HCT116 (cell line): Measurements from ENCODE around the gene KAT6B. TPM values are rescaled to one million over a fixed set of nuclear protein-coding genes. Genes with fewer than 3 reads are reported as not detected.

Experiments
- ATAC-seq: fragments of 200-7000 bp; cut with Tn5 transposase; 2 replicates; pipeline ENCODE4 v1.9.1; 2020; ENCODE audit warnings: mild to moderate bottlenecking, moderate library complexity
- BruUV-seq: library from RNA; stranded (reverse); fragments of 400-500 nt; replicated peaks from 2 replicates; lab custom pipeline; 2021; lab: Mats Ljungman, UMichigan
- CTCF ChIA-PET: fragments of 300-600 bp; sonication (Branson Sonifier 250); formaldehyde crosslinking; loops from one replicate; lab custom pipeline; 2021; ENCODE audit warnings: antibody characterized with exemption; lab: Charles Lee
- POLR2A ChIA-PET: fragments of 300-600, 350-600 bp; sonication (Branson Sonifier 250); formaldehyde crosslinking; loops from one replicate; lab custom pipeline; 2021; ENCODE audit warnings: antibody characterized with exemption; lab: Charles Lee
- RAD21 ChIA-PET, 2 experiments: fragments of 300-600 bp; sonication (Branson Sonifier 250); formaldehyde crosslinking; loops; one replicate each; lab custom pipeline; 2023; ENCODE audit warnings: low total read pairs in 2 of 2; ENCODE audit not compliant: uncharacterized antibody in 2 of 2, unreplicated experiment in 2 of 2, low non-redundant PET in 1 of 2; lab: Charles Lee
- DNase-seq: peaks from one replicate; pipeline ENCODE4 v3.0.0-alpha.2; 2010; ENCODE audit warnings: low read depth, low spot score
- H2AFZ ChIP-seq: fragments of 200-600 bp; shearing (Covaris generic), sonication (generic); 2 replicates; pipeline ENCODE4 v1.6.1; 2017; ENCODE audit warnings: low read depth, mixed run types, mixed read lengths, antibody characterized with exemption, low read length; ENCODE audit not compliant: poor library complexity, severe bottlenecking
- H3K27ac ChIP-seq: 2 replicates; pipeline ENCODE4 v1.5.1; 2012; ENCODE audit warnings: low read depth, low read length
- H3K27me3 ChIP-seq: fragments of 200-600 bp; sonication (generic); 2 replicates; pipeline ENCODE4 v1.6.1; 2016; ENCODE audit warnings: mixed run types, low read length, mixed read lengths; ENCODE audit not compliant: insufficient read depth
- H3K36me3 ChIP-seq, 2 experiments: fragments of 200-500 bp in 1 of 2; fragments of 200-600 bp in 1 of 2; sonication (Bioruptor generic) in 1 of 2; sonication (generic) in 1 of 2; 2 replicates each; pipeline versions ENCODE4 v1.5.1 to v1.6.1; 2014 to 2016; ENCODE audit warnings: low read length in 2 of 2, inconsistent platforms in 1 of 2, mixed read lengths in 1 of 2, mixed run types in 1 of 2; ENCODE audit not compliant: insufficient read depth in 2 of 2, control insufficient read depth in 1 of 2
- H3K4me1 ChIP-seq, 2 experiments: fragments of 200-600 bp in 1 of 2; sonication (generic) in 1 of 2; 2 replicates each; pipeline versions ENCODE4 v1.5.1 to v1.6.1; 2012 to 2017; ENCODE audit warnings: low read length in 2 of 2, inconsistent platforms in 1 of 2, mild to moderate bottlenecking in 1 of 2, mixed read lengths in 1 of 2, mixed run types in 1 of 2, moderate library complexity in 1 of 2; ENCODE audit not compliant: insufficient read depth in 2 of 2, control insufficient read depth in 1 of 2
- H3K4me2 ChIP-seq: fragments of 200-600 bp; sonication (generic); 2 replicates; pipeline ENCODE4 v1.6.1; 2017; ENCODE audit warnings: mixed run types, low read length, mixed read lengths
- H3K4me3 ChIP-seq, 2 experiments: fragments of 200-600 bp in 1 of 2; sonication (generic) in 1 of 2; replicated peaks in 1 of 2; 2 replicates each; pipeline ENCODE4 v1.5.1; 2011 to 2016; ENCODE audit warnings: low read length in 2 of 2, control low read depth in 1 of 2, low read depth in 1 of 2, mild to moderate bottlenecking in 1 of 2, mixed read lengths in 1 of 2, mixed run types in 1 of 2
- H3K79me2 ChIP-seq: fragments of 200-600 bp; sonication (generic); 2 replicates; pipeline ENCODE4 v1.6.1; 2017; ENCODE audit warnings: mild to moderate bottlenecking, mixed run types, low read length, moderate library complexity, mixed read lengths; ENCODE audit not compliant: insufficient read depth
- H3K9ac ChIP-seq: fragments of 200-600 bp; sonication (generic); 2 replicates; pipeline ENCODE4 v1.6.1; 2016; ENCODE audit warnings: low read length, mixed read lengths
- H3K9me2 ChIP-seq: fragments of 200-600 bp; sonication (generic), shearing (Covaris generic); 2 replicates; pipeline ENCODE4 v1.6.1; 2017; ENCODE audit warnings: mixed run types, mild to moderate bottlenecking, moderate library complexity; ENCODE audit not compliant: insufficient read depth
- H3K9me3 ChIP-seq, 2 experiments: fragments of 200-500 bp in 1 of 2; fragments of 200-600 bp in 1 of 2; sonication (Bioruptor generic) in 1 of 2; sonication (generic) in 1 of 2; 2 replicates each; pipeline ENCODE4 v1.6.1; 2014 to 2017; ENCODE audit warnings: low read length in 2 of 2, mixed read lengths in 2 of 2, inconsistent platforms in 1 of 2, low read depth in 1 of 2, mild to moderate bottlenecking in 1 of 2, mixed run types in 1 of 2, moderate library complexity in 1 of 2; ENCODE audit not compliant: control insufficient read depth in 1 of 2, insufficient read depth in 1 of 2
- H4K20me1 ChIP-seq: fragments of 200-600 bp; sonication (generic), shearing (Covaris generic); 2 replicates; pipeline ENCODE4 v1.6.1; 2017; ENCODE audit warnings: mixed run types, mild to moderate bottlenecking, moderate library complexity; ENCODE audit not compliant: insufficient read depth
- EGR1 ChIP-seq: IDR thresholded peaks from 2 replicates; pipeline ENCODE4 v1.6.1; 2012; ENCODE audit warnings: low read depth
- ELF1 ChIP-seq: IDR thresholded peaks from 2 replicates; pipeline ENCODE4 v1.6.1; 2012; ENCODE audit warnings: low read depth, borderline replicate concordance
- EZH2 ChIP-seq: fragments of 200-600 bp; sonication (generic); IDR thresholded peaks from 2 replicates; pipeline ENCODE4 v1.6.1; 2017; ENCODE audit warnings: antibody characterized with exemption, mixed run types
- EZH2phosphoT487 ChIP-seq: fragments of 200-600 bp; IDR thresholded peaks from 2 replicates; pipeline ENCODE4 v1.6.1; 2018; ENCODE audit warnings: antibody characterized with exemption, borderline replicate concordance
- FOSL1 ChIP-seq: IDR thresholded peaks from 2 replicates; pipeline ENCODE4 v1.6.1; 2012; ENCODE audit warnings: low read depth
- JUND ChIP-seq: IDR thresholded peaks from 2 replicates; pipeline ENCODE4 v1.6.1; 2012
- SIN3A ChIP-seq: IDR thresholded peaks from 2 replicates; pipeline ENCODE4 v1.6.1; 2012; ENCODE audit warnings: low read depth
- SRF ChIP-seq: IDR thresholded peaks from 2 replicates; pipeline ENCODE4 v1.6.1; 2012; ENCODE audit warnings: low read depth
- TCF7L2 ChIP-seq: IDR thresholded peaks from 2 replicates; pipeline ENCODE4 v1.7.0; 2011; ENCODE audit warnings: borderline replicate concordance, inconsistent platforms; ENCODE audit not compliant: insufficient read depth, insufficient read length; ENCODE audit errors: extremely low read depth
- YY1 ChIP-seq: IDR thresholded peaks from 2 replicates; pipeline ENCODE4 v1.6.1; 2011; ENCODE audit warnings: low read length, low read depth, moderate library complexity, mild to moderate bottlenecking; ENCODE audit not compliant: insufficient replicate concordance; ENCODE audit errors: extremely low read depth
- ZFX ChIP-seq: fragments of 450-650 bp; IDR thresholded peaks from 2 replicates; pipeline ENCODE4 v1.6.1; 2017
- intact Hi-C: fragments of 100-400 bp; cut with micrococcal nuclease; formaldehyde crosslinking; loops from 2 replicates; pipeline ENCODE4 v1.10.0; 2022
- total RNA-seq: library from RNA; stranded (reverse); gene quantifications from one replicate; pipeline ENCODE4 v1.2.1, GENCODE V29; 2021; ENCODE audit not compliant: unreplicated experiment
- TF ChIP-seq, protein P1 (sequence below): IDR thresholded peaks from 2 replicates; pipeline ENCODE4 v1.6.1; 2012
- TF ChIP-seq, protein P2 (sequence below), 3 experiments: fragments of 200-600 bp in 1 of 3; sonication (generic) in 1 of 3; IDR thresholded peaks in 2 of 3; conservative IDR thresholded peaks in 1 of 3; 2 replicates each; pipeline ENCODE4 v1.5.1; 2012 to 2017; ENCODE audit warnings: low read depth in 2 of 3, low read length in 2 of 3, antibody characterized with exemption in 1 of 3, borderline replicate concordance in 1 of 3, control low read depth in 1 of 3, mild to moderate bottlenecking in 1 of 3, mixed read lengths in 1 of 3, mixed run types in 1 of 3, moderate library complexity in 1 of 3; ENCODE audit not compliant: insufficient read depth in 1 of 3
- TF ChIP-seq, protein P3 (sequence below): IDR thresholded peaks from 2 replicates; pipeline ENCODE4 v1.6.1; 2012; ENCODE audit warnings: low read depth
- TF ChIP-seq, protein P4 (sequence below): IDR thresholded peaks from 2 replicates; pipeline ENCODE4 v1.6.1; 2011; ENCODE audit warnings: mild to moderate bottlenecking, low read length, moderate library complexity; ENCODE audit not compliant: insufficient replicate concordance; ENCODE audit errors: extremely low read depth
- TF ChIP-seq, protein P5 (sequence below): IDR thresholded peaks from 2 replicates; pipeline ENCODE4 v1.6.1; 2012

KAT6B gene
- total RNA-seq, 1 experiment from 2014 or later: 17.8 TPM

DNA sequence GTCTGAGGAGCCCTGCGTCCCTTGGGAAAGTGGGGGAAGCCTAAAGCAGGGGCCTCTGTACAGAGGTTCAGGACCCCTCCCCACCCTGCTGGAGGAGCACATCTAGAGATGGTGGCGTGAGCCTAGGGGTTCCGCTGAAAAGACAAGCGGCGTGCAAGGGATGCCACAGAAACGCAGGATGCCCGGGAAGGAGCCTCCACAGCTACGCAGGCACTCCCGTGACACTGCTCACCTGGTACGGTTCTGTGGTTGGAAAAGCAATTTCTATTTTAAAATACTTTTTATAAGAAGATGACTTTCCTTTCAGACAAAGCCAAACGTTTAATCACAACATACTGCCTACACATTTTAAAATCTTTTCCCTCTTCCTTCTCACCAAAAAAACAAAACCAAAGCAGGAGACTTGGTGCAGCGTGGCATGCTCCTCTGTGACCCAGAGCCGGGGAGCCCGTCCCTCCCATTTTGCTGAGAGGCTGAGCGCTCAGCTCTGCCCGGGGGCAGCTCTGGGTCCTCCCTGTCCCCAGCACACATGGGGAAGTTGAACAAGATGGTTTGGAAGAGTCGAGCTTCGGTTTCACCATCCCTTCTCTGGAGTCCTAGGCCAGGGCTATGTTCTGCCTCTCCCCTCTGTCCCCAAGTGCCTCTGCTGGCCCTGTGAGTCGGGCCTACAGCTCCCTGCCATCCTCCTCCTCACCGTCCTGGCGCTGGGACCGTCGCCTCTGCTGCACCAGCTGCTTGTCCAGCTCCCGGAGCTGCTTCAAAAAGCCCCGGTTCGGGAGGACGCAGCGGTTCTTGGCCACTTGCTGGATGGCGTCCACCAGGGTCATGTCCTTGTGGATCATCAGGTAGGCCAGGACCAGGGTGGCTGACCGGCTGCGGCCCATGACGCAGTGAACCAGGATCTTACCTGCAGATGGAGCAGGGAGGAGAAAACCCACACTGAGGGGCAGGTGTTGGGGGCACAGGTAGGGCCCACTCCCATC is 211.1 kb downstream of the KAT6B start:
- Histone ChIP-seq H3K4me1 (peaks cover 0 to 22% of the 10 kb centered on the region in 2 experiments; a peak in 2 of 4 replicates), H3K4me2 (no peak overlapping the region)
- ATAC-seq: no peak
- TF ChIP-seq, protein P1, sequence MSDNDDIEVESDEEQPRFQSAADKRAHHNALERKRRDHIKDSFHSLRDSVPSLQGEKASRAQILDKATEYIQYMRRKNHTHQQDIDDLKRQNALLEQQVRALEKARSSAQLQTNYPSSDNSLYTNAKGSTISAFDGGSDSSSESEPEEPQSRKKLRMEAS: no peak
- no peak for TF ChIP-seq TCF7L2
- no peak for TF ChIP-seq EGR1
- no peak for TF ChIP-seq EZH2phosphoT487
- TF ChIP-seq YY1: no peak
- no peak for TF ChIP-seq ELF1
- no peak for TF ChIP-seq FOSL1
- TF ChIP-seq, protein P2, sequence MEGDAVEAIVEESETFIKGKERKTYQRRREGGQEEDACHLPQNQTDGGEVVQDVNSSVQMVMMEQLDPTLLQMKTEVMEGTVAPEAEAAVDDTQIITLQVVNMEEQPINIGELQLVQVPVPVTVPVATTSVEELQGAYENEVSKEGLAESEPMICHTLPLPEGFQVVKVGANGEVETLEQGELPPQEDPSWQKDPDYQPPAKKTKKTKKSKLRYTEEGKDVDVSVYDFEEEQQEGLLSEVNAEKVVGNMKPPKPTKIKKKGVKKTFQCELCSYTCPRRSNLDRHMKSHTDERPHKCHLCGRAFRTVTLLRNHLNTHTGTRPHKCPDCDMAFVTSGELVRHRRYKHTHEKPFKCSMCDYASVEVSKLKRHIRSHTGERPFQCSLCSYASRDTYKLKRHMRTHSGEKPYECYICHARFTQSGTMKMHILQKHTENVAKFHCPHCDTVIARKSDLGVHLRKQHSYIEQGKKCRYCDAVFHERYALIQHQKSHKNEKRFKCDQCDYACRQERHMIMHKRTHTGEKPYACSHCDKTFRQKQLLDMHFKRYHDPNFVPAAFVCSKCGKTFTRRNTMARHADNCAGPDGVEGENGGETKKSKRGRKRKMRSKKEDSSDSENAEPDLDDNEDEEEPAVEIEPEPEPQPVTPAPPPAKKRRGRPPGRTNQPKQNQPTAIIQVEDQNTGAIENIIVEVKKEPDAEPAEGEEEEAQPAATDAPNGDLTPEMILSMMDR (IDR thresholded peaks at IDR 0.05 in 2 of 3, conservative IDR thresholded peaks at IDR 0.05 in 1 of 3; ENCODE audit: borderline replicate concordance in 1 of 3, insufficient read depth in 1 of 3, low read depth in 2 of 3, low read length in 2 of 3): no peak
- TF ChIP-seq, protein P3, sequence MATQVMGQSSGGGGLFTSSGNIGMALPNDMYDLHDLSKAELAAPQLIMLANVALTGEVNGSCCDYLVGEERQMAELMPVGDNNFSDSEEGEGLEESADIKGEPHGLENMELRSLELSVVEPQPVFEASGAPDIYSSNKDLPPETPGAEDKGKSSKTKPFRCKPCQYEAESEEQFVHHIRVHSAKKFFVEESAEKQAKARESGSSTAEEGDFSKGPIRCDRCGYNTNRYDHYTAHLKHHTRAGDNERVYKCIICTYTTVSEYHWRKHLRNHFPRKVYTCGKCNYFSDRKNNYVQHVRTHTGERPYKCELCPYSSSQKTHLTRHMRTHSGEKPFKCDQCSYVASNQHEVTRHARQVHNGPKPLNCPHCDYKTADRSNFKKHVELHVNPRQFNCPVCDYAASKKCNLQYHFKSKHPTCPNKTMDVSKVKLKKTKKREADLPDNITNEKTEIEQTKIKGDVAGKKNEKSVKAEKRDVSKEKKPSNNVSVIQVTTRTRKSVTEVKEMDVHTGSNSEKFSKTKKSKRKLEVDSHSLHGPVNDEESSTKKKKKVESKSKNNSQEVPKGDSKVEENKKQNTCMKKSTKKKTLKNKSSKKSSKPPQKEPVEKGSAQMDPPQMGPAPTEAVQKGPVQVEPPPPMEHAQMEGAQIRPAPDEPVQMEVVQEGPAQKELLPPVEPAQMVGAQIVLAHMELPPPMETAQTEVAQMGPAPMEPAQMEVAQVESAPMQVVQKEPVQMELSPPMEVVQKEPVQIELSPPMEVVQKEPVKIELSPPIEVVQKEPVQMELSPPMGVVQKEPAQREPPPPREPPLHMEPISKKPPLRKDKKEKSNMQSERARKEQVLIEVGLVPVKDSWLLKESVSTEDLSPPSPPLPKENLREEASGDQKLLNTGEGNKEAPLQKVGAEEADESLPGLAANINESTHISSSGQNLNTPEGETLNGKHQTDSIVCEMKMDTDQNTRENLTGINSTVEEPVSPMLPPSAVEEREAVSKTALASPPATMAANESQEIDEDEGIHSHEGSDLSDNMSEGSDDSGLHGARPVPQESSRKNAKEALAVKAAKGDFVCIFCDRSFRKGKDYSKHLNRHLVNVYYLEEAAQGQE: no peak
- TF ChIP-seq, protein P4, sequence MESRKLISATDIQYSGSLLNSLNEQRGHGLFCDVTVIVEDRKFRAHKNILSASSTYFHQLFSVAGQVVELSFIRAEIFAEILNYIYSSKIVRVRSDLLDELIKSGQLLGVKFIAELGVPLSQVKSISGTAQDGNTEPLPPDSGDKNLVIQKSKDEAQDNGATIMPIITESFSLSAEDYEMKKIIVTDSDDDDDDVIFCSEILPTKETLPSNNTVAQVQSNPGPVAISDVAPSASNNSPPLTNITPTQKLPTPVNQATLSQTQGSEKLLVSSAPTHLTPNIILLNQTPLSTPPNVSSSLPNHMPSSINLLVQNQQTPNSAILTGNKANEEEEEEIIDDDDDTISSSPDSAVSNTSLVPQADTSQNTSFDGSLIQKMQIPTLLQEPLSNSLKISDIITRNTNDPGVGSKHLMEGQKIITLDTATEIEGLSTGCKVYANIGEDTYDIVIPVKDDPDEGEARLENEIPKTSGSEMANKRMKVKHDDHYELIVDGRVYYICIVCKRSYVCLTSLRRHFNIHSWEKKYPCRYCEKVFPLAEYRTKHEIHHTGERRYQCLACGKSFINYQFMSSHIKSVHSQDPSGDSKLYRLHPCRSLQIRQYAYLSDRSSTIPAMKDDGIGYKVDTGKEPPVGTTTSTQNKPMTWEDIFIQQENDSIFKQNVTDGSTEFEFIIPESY: no peak
- TF ChIP-seq SIN3A: no peak
- TF ChIP-seq JUND: no peak
- TF ChIP-seq ZFX: no peak
- no peak for TF ChIP-seq SRF
- TF ChIP-seq EZH2: no peak
- TF ChIP-seq, protein P5, sequence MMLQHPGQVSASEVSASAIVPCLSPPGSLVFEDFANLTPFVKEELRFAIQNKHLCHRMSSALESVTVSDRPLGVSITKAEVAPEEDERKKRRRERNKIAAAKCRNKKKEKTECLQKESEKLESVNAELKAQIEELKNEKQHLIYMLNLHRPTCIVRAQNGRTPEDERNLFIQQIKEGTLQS: no peak
- TF ChIP-seq, all 23 proteins: peak for 0
- Histone ChIP-seq H3K9me2 (no peaks in the 10 kb centered on the region), H2AFZ (no peak overlapping the region), H3K27me3 (no peaks in the 10 kb centered on the region), H3K36me3 (no peaks in the 10 kb centered on the region), H3K9me3 (no peaks in the 10 kb centered on the region), H3K27ac (no peak overlapping the region), H4K20me1 (no peaks in the 10 kb centered on the region), H3K9ac (no peak overlapping the region), H3K79me2 (no peaks in the 10 kb centered on the region), H3K4me3 (no peak overlapping the region)
- ChIA-PET CTCF (no interaction called here), RAD21 (no interaction called here), POLR2A (no interaction called here)
- no TSS peak for BruUV-seq
- intact Hi-C loops: no loop called here
- DNase-seq: no peak
